ENCODE data around the gene IST1. TPM values are rescaled to one million over a fixed set of nuclear protein-coding genes. Genes with fewer than 3 reads are reported as not detected.

Gene IST1
- total RNA-seq, 1 experiment from 2014 or later: 331 TPM

DNA sequence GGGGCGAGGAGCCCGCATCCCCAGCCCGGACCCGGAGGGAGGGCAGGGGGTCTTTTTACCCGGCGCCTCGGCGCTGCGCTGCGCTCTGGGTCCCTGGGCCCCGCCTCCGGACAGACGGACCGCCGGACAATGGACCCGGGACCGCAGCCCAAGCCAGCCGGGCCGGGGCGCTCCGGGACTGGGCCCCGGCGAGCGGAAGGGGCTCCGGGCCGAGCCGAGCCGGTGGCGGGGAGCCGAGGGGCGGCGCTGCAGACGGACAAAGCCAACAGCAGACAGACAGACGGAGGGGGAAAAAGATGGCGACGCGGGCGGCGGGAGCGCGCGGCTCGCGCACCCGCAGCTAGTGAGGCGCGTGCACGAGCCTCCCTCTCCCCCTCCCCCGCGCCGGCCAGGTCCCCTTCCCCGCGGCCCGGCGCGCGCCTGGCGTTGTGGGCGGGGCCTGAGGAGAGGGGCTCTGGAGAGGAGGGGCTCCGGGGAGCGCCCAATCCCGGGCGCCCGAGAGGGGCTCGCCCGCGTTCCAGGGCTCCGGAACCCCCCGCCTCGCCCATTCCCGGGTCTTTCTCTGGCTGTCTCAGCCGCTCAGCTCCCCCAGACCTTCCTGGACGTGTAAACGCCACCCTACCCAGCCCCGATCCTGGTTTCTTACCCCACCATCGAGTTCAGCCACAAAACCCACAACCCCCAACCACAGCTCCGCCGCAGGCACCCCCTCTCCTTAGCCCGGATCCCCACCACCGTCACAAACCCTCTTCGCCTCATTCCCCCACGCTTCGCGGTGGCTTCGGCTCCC is 11.3 kb upstream of the IST1 start, which contains the start of gene ZNF821:
TSS of gene ZNF821 (minus strand) at position 334 of the 790 bp plus-strand sequence. CDS start 4,236 bp downstream, outside the sequence.
- intact Hi-C loops (cut with micrococcal nuclease; ENCODE audit: unreplicated experiment): loop anchor here (1.0 to 5.0 kb wide), 5 partner anchors 11 to 213 kb away; partner anchors contain the start of genes AP1G1, ATXN1L and IST1
- peak within 1 kb of the TSS; percentile 69 for H3K4me3 ChIP-seq (ENCODE audit: low read depth, low read length)
- TF ChIP-seq, protein P1, sequence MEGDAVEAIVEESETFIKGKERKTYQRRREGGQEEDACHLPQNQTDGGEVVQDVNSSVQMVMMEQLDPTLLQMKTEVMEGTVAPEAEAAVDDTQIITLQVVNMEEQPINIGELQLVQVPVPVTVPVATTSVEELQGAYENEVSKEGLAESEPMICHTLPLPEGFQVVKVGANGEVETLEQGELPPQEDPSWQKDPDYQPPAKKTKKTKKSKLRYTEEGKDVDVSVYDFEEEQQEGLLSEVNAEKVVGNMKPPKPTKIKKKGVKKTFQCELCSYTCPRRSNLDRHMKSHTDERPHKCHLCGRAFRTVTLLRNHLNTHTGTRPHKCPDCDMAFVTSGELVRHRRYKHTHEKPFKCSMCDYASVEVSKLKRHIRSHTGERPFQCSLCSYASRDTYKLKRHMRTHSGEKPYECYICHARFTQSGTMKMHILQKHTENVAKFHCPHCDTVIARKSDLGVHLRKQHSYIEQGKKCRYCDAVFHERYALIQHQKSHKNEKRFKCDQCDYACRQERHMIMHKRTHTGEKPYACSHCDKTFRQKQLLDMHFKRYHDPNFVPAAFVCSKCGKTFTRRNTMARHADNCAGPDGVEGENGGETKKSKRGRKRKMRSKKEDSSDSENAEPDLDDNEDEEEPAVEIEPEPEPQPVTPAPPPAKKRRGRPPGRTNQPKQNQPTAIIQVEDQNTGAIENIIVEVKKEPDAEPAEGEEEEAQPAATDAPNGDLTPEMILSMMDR (IDR thresholded peaks at IDR 0.05; ENCODE audit: insufficient read depth in 1 of 2, low read depth in 1 of 2, low read length in 1 of 2, severe bottlenecking in 1 of 2, unreplicated experiment in 1 of 2): peak; percentile 60 to 61
- ChIA-PET POLR2A (interaction anchor here (0.6 to 3.2 kb wide), 7 partner anchors 9 to 1894 kb away, joined by 3 to 12 read pairs (median 3); partner anchors contain the start of genes DHX38 and TXNL4B), CTCF (interaction anchor here (0.8 to 3.3 kb wide), 6 partner anchors 10 to 209 kb away, joined by 3 to 26 read pairs (median 3); partner anchors contain the start of genes DHX38 and TXNL4B)
- Mint-ChIP-seq H3K9me3 (ENCODE audit: unreplicated experiment) (no peaks in the 10 kb centered on the region), H3K4me1 (ENCODE audit: low read depth, unreplicated experiment) (peaks cover 20% of the 10 kb centered on the region), H3K36me3 (ENCODE audit: insufficient read depth, unreplicated experiment) (peaks cover 16% of the 10 kb centered on the region), H3K4me3 (ENCODE audit: unreplicated experiment) (peak within 1 kb of the TSS; percentile 97), H3K27me3 (ENCODE audit: insufficient read depth, unreplicated experiment) (no peaks in the 10 kb centered on the region), H3K27ac (ENCODE audit: unreplicated experiment) (peak within 1 kb of the TSS; percentile 91)
- H3K27me3 ChIP-seq (replicated peaks; ENCODE audit: control insufficient read depth, insufficient read depth, low read length): no peaks in the 10 kb centered on the region
- no peaks in the 10 kb centered on the region for H3K36me3 ChIP-seq (ENCODE audit: control insufficient read depth, insufficient read depth, low read length)
- H3K4me1 ChIP-seq: peaks cover 5% of the 10 kb centered on the region; the same call in 1 of the 2 replicates
- BruUV-seq (replicated peaks): no TSS peak
- H3K9me3 ChIP-seq: no peaks in the 10 kb centered on the region
- DNase-seq: peak; percentile 84 to 94

DNA sequence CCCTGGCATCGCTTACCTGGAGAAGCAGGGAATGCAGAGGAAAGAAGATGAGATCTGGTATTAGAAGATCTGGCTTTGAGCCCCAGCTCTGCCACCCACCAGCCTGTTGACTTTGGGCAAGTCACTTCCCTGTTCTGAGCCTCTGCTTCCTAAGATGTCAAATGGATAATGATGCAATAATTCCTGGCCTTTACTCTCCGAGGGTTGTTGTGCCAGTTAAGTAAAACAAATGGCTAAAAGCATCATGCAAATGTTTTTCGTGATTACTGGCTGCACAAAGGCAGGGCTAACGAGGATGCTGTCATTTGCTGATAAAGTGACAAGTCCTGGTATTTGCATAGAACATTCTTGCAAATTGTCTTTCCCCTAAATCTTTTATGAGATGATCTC is 10.1 kb upstream of the IST1 start:
- no peaks in the 10 kb centered on the region for H3K9me3 Mint-ChIP-seq (ENCODE audit: unreplicated experiment)
- Histone ChIP-seq H3K36me3 (ENCODE audit: control insufficient read depth, insufficient read depth, low read length) (no peaks in the 10 kb centered on the region), H3K27me3 (replicated peaks; ENCODE audit: control insufficient read depth, insufficient read depth, low read length) (no peaks in the 10 kb centered on the region), H3K4me1 (peaks cover 5% of the 10 kb centered on the region; the same call in 1 of the 2 replicates), H3K9me3 (no peaks in the 10 kb centered on the region), H3K4me3 (ENCODE audit: low read depth, low read length) (peak overlapping the region; percentile 69)
- BruUV-seq (replicated peaks): no TSS peak
- H3K4me3 Mint-ChIP-seq (ENCODE audit: unreplicated experiment): peak overlapping the region; percentile 97
- TF ChIP-seq, protein P1 (IDR thresholded peaks at IDR 0.05; ENCODE audit: insufficient read depth in 1 of 2, low read depth in 1 of 2, low read length in 1 of 2, severe bottlenecking in 1 of 2, unreplicated experiment in 1 of 2): no peak
- DNase-seq: no peak
- peaks cover 16% of the 10 kb centered on the region for H3K4me1 Mint-ChIP-seq (ENCODE audit: low read depth, unreplicated experiment)
- POLR2A ChIA-PET: interaction anchor here (1.2 kb wide), 1 partner anchor 76 kb away, joined by 3 read pairs; the partner anchor contains the start of gene AP1G1
- CTCF ChIA-PET: interaction anchor here (1.6 kb wide), 1 partner anchor 9 kb away, joined by 16 read pairs; no protein-coding TSS in a partner anchor
- peak overlapping the region; percentile 91 for H3K27ac Mint-ChIP-seq (ENCODE audit: unreplicated experiment)
- H3K36me3 Mint-ChIP-seq (ENCODE audit: insufficient read depth, unreplicated experiment): peaks cover 16% of the 10 kb centered on the region
- intact Hi-C loops (cut with micrococcal nuclease; ENCODE audit: unreplicated experiment): no loop called here
- H3K27me3 Mint-ChIP-seq (ENCODE audit: insufficient read depth, unreplicated experiment): no peaks in the 10 kb centered on the region

DNA sequence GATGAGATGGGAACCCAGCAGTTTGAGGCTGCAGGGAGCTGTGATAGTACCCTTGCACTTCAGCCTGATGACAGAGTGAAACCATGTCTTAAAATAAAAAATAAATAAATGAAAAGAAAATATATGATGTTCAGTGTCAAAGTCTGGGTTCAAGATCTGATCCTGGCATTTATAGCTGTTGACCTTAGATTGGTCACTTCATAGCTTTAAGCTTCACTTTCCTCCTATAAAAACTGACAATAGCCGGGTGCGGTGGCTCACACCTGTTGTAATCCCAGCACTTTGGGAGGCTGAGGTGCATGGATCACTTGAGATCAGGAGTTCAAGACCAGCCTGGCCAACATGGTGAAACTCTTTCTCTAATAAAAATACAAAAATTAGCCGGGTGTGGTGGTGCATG is 6.2 kb upstream of the IST1 start:
- intact Hi-C loops (cut with micrococcal nuclease; ENCODE audit: unreplicated experiment): no loop called here
- Mint-ChIP-seq H3K27ac (ENCODE audit: unreplicated experiment) (no peak overlapping the region), H3K4me1 (ENCODE audit: low read depth, unreplicated experiment) (peaks cover 7% of the 10 kb centered on the region), H3K4me3 (ENCODE audit: unreplicated experiment) (no peak overlapping the region), H3K9me3 (ENCODE audit: unreplicated experiment) (no peaks in the 10 kb centered on the region), H3K27me3 (ENCODE audit: insufficient read depth, unreplicated experiment) (no peaks in the 10 kb centered on the region), H3K36me3 (ENCODE audit: insufficient read depth, unreplicated experiment) (peaks cover 13% of the 10 kb centered on the region)
- Histone ChIP-seq H3K4me1 (peaks cover 5% of the 10 kb centered on the region; the same call in 1 of the 2 replicates), H3K27me3 (replicated peaks; ENCODE audit: control insufficient read depth, insufficient read depth, low read length) (no peaks in the 10 kb centered on the region), H3K4me3 (ENCODE audit: low read depth, low read length) (no peak overlapping the region), H3K36me3 (ENCODE audit: control insufficient read depth, insufficient read depth, low read length) (no peaks in the 10 kb centered on the region), H3K9me3 (no peaks in the 10 kb centered on the region)
- TF ChIP-seq, protein P1 (IDR thresholded peaks at IDR 0.05; ENCODE audit: insufficient read depth in 1 of 2, low read depth in 1 of 2, low read length in 1 of 2, severe bottlenecking in 1 of 2, unreplicated experiment in 1 of 2): no peak
- no peak for DNase-seq
- ChIA-PET CTCF (interaction anchor here (0.6 kb wide), 1 partner anchor 67 kb away, joined by 4 read pairs; no protein-coding TSS in a partner anchor), POLR2A (no interaction called here)
- no TSS peak for BruUV-seq (replicated peaks)

All from Caco-2 (cell line).